LNCaP clone FGC (cell line): ENCODE data around the gene LPP.

Experiments used
- DNase-seq: peaks from one replicate; pipeline ENCODE4 v3.0.0-alpha.2; 2011; ENCODE audit warnings: low read depth
- H3K4me3 ChIP-seq: 2 replicates; pipeline ENCODE4 v1.5.1; 2011; ENCODE audit warnings: mild to moderate bottlenecking, low read depth, low read length, control low read depth
- TF ChIP-seq, protein P1 (sequence below): IDR thresholded peaks from 2 replicates; pipeline ENCODE4 v1.5.1; 2012; ENCODE audit warnings: mild to moderate bottlenecking; ENCODE audit not compliant: control insufficient read depth, insufficient read depth; ENCODE audit errors: extremely low read depth

LPP gene

DNA sequence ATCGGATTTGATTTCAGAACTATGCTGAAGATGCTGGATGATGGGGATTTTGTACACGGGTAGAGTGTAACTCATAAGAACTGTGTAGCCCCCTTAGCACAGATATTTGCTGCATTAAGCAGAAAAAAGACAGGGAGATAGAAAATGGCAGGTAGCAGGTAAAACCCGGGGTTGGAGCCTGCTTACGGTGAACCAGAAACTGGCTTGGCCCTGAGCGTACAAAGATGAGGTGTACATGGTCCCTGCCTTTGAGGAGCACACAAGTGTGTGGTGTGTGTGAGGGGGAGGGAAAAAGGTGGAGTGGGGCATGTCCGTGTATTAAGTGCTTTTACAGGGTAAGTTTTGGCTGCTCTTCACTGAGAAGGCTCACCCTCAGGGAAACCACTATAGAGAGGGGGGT, 3.5 kb downstream of the LPP start:
- no peak overlapping the region for H3K4me3 ChIP-seq
- DNase-seq, result no peak
- TF ChIP-seq, protein P1, sequence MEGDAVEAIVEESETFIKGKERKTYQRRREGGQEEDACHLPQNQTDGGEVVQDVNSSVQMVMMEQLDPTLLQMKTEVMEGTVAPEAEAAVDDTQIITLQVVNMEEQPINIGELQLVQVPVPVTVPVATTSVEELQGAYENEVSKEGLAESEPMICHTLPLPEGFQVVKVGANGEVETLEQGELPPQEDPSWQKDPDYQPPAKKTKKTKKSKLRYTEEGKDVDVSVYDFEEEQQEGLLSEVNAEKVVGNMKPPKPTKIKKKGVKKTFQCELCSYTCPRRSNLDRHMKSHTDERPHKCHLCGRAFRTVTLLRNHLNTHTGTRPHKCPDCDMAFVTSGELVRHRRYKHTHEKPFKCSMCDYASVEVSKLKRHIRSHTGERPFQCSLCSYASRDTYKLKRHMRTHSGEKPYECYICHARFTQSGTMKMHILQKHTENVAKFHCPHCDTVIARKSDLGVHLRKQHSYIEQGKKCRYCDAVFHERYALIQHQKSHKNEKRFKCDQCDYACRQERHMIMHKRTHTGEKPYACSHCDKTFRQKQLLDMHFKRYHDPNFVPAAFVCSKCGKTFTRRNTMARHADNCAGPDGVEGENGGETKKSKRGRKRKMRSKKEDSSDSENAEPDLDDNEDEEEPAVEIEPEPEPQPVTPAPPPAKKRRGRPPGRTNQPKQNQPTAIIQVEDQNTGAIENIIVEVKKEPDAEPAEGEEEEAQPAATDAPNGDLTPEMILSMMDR, result no peak

DNA sequence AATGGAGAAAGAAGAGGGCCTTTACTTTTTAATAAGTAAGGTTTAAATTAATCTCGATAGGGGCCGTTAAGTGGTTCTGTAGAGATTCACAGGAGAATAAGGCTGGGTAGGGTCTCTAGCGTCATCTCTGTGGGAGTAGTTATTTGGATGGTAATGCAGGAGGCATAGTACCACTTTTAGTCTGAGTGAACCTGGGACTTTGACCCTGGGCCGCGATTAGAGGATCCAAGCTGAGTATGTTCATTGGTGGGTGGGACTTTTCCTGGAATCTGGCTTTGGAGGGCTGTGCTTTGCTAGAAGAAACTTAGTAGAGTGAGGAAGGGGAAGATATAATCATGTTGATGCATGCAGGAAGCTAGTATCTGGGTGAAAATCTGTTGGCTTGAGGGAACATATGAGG, 4.0 kb downstream of the LPP start:
- H3K4me3 ChIP-seq, result no peak overlapping the region
- TF ChIP-seq, protein P1, result no peak
- DNase-seq, result no peak

DNA sequence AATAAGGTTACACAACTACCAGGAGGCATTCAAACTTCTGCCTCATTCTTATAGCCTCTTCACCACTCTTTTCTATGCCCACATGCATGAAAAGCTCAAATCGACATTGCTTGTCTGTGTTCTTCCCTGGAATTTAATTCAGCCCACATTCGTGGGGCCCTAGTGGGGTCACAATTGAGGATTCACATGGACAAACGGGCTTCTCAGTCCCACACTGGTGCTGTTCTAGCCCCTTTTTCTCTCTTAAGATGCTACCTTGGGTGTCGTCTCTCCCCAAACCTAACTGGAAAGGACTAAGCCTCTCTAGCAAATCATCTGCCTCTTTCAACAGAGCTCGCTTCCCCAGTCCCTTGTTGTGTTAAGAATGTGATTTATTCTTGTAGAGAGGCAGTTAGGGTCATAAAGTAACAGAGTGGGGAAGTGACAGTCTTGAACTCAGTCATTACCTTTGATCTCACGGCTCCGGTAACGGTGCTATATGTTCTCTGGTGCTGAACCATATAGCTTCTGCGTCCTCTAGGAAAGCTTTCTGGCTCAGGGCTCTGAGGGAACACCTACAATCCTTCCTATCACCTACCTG, 4.9 kb downstream of the LPP start:
- H3K4me3 ChIP-seq, result no peak overlapping the region
- TF ChIP-seq, protein P1, result no peak
- no peak for DNase-seq

DNA sequence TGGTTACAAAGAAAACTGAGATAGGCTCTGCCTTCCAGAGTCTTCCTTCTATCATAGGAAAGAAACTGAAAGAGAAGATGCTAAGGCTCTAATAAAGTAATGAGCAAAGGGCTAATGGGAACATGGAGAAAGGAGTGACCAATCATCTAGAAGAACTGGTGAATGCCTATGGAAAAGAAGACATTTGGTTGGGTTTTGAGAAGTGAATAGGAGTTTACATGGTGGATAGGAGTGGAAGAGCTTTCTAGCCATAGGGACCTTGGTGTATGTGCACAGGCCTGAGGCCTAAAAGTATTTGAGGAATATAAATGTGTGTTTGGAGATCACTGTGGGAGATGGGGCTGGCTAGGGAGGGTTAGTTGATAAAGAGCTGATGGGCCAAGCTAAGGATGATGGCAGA, 6.8 kb downstream of the LPP start:
- DNase-seq, result no peak
- TF ChIP-seq, protein P1, result no peak
- H3K4me3 ChIP-seq, result no peak overlapping the region

DNA sequence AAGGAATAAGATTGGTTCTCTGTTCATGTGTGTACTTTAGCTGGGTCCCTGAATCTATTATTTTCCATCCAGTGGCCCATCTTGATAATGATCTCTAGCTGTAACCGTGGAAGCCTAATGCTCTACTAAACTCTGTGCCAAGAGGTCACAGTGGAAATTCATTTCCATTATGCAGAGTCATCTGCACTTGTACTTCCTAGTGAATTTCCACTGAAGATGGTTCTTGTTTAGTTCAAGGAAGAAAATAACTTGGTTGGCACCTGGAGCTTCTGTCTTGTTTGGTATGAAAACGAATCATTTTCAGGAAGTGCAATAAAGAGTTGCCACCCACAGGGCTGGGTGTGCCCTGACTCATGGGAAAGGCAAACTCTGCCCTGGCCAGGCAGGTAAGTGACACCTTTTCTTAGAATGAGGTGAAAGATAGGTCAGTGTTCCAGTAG, 10.3 kb downstream of the LPP start:
- H3K4me3 ChIP-seq, result no peak overlapping the region
- TF ChIP-seq, protein P1, result no peak
- DNase-seq, result peak; percentile 93

DNA sequence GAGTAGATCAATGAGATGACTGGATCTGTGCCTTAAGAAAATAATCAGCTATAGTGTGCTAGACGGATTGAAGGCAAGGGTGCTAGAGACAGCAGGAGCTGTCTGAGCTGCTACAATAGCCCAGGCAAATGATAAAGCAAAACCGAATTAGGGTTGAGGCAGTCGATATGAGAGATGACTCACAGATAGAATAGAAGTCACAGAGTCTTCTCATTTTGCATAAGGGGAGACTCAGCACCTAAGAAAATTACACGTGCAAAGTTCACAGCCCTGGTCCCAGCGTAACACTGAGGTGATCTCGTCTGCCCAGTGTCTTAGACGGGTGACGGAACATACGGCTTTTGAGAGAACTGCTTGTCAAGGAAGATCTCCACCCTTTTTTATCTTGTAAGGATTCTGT, 11.6 kb downstream of the LPP start:
- H3K4me3 ChIP-seq, result no peak overlapping the region
- no peak for DNase-seq
- TF ChIP-seq, protein P1, result no peak

DNA sequence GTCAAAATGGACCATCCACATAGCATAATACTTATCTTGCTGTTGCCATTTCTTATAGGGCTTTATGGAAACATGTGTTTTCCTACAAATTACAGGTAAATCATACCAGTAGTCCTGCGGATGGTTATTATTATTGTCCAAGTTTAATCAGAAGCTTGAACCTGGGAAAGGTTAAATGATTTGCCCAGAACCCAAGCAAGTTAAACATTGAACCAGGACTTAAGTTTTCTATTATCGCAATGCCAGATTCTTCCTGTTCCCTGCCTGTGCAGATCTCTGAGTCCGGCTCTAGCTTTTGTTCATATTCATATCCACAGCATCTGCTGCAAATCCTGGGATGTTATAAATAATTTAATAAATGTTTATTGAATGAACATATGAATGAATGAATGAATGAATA, 12.5 kb downstream of the LPP start:
- no peak for DNase-seq
- H3K4me3 ChIP-seq, result no peak overlapping the region
- TF ChIP-seq, protein P1, result no peak
